GM12872 (cell line): Measurements from ENCODE around the gene MAPK8.

Experiments used
- CTCF ChIP-seq: IDR thresholded peaks from 3 replicates; pipeline ENCODE4 v1.5.1; 2011; ENCODE audit warnings: low read depth, mild to moderate bottlenecking, low read length, moderate library complexity; ENCODE audit not compliant: insufficient read depth

MAPK8 gene

DNA sequence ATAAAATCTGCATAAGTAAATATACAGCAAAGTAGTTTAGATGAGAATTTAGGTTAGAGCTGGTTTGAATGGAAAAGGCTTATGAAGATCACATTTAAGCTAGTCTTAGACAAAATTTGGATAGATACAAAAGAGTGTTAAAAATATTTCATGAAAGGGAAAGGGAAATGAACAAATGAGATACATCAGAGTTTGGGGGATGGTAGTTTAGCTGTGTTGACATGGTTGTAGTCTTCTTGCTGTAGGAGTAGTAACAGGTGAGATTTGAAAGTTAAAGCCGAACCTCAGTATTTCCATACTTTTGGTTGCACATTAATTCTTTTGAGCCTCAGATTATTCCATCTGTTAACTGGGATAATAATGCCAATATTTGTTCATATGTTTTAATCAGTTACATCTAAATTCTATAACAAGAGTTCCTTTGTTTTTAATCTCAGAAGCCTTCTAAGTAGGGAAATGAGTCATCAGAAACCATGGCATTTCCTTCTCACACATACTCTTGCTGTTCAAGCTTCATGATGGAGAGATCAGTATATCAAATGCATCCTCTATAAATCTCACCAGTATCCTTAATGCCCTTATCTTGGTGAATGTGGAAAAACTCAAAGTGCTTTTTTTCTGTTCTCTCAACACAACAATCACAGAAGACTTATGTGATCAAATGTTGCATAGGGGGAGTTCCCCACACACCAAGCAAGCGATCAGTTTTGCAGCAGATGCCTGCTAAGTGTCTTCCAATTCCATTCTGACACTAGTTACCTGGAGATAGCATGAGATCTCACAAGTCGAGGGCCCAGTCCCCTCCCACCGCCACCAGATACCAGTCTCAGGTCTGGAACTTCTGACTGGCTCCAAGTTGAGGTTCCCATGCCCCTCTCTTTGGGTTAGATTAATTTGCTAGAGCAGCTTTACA is 84.7 kb downstream of the MAPK8 start:
- TF ChIP-seq CTCF: no peak

GRCh38 chr10:48391994-48392393 is 85.5 kb downstream of the MAPK8 start:
- no peak for TF ChIP-seq CTCF

- TF ChIP-seq CTCF: no peak
Observed at GRCh38 chr10:48398261-48398660, 91.8 kb downstream of the MAPK8 start.

GRCh38 chr10:48399056-48399541 is 92.6 kb downstream of the MAPK8 start:
- TF ChIP-seq CTCF: no peak

GRCh38 chr10:48399551-48399950 is 93.1 kb downstream of the MAPK8 start:
- no peak for TF ChIP-seq CTCF

DNA sequence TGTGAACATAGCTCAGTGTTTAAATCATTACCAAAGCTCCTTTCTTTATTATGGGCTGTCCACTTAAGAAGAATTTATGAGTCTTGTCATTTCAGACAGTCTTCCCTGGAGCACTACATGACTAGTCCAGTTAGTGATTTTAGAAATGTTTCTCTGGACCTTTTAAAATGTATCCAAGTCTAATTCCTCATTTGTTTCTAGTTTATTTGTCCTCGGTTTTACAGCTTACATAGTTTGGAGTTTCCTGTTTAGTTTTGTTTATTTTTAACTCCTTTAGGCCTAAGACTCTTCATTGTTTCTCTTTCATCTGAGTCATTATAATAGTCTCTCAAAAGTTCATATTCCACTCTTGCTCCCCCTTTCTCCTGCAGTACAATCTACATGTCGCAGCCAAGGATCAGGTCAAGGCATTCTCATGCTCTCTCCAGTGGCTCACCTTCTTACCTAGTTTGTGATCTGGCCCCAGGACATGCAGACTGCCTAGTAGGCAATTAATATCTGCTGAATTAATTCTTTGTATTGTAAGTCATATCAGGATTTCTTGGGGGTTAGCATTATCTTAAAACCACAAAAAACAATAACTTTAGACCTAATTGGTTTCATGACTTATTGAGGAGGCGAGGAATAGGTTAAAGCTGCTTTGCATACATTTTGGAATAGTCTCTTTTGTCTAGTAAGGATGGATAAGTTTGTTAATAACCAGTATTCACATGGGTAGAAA is 93.8 kb downstream of the MAPK8 start:
- no peak for TF ChIP-seq CTCF

- no peak for TF ChIP-seq CTCF
Observed at GRCh38 chr10:48400850-48401220, 94.4 kb downstream of the MAPK8 start.
